Upper lobe of left lung (tissue), 6 donors: Measurements from ENCODE around the gene OTX2. TPM values are rescaled to one million over a fixed set of nuclear protein-coding genes. Genes with fewer than 3 reads are reported as not detected.

Source experiments
- small RNA-seq, 4 donors: library from RNA; depleted of rRNA; stranded (forward); fragments of <200 nt; gene quantifications; one replicate each; pipeline ENCODE3, GENCODE V24; 2016
- total RNA-seq, 6 donors: library from RNA; depleted of rRNA in 4 of 6; stranded (reverse); fragments of >200 nt in 4 of 6; gene quantifications; one replicate each; pipeline versions ENCODE4 v1.1.0 to v1.2.1, GENCODE V29; 2016 to 2021
- donor health status: DM: no; HTN: no; CAD: no; lungs with moderate emphysema.
- donor health status: DM: no; HTN: yes; CAD: no; lungs with severe emphysema.

OTX2 gene
- total RNA-seq, 6 donors from 2014 or later, result not detected

Small RNA genes within 50 kb of the gene (small RNA-seq; reads per million reads assigned to genes)
- gene RN7SL461P (0 reads per million in 4 donors), gene RNU6-1204P (0 reads per million in 4 donors)

Other genes starting within 250 kb of the OTX2 start
- 10 to 100 TPM in 5 of 6 donors, 1 to 10 TPM in 1; 6.7 to 27.2 (median 20.1) TPM for gene TMEM260, start 230.7 kb downstream of the OTX2 start, total RNA-seq